Subcutaneous abdominal adipose tissue (tissue), 5 donors: ENCODE data around the gene SP6.

Source experiments
- H3K27ac ChIP-seq: one replicate; pipeline ENCODE4 v1.7.0; 2013; ENCODE audit warnings: low read depth, mild to moderate bottlenecking, inconsistent platforms, low read length, moderate library complexity
- H3K27me3 ChIP-seq, 5 donors: one replicate each; pipeline ENCODE4 v1.7.0; 2013; ENCODE audit warnings: low read length in 5 of 5, inconsistent platforms in 1 of 5; ENCODE audit not compliant: control insufficient read depth in 5 of 5, insufficient read depth in 4 of 5
- H3K36me3 ChIP-seq, 5 donors: one replicate each; pipeline ENCODE4 v1.7.0; 2013; ENCODE audit warnings: low read length in 5 of 5; ENCODE audit not compliant: control insufficient read depth in 5 of 5, insufficient read depth in 5 of 5
- H3K4me1 ChIP-seq, 5 donors: one replicate each; pipeline ENCODE4 v1.7.0; 2013; ENCODE audit warnings: low read length in 5 of 5, mild to moderate bottlenecking in 3 of 5, moderate library complexity in 1 of 5; ENCODE audit not compliant: control insufficient read depth in 5 of 5, insufficient read depth in 5 of 5
- H3K4me3 ChIP-seq, 5 donors: one replicate each; pipeline ENCODE4 v1.7.0; 2013; ENCODE audit warnings: low read length in 5 of 5, low read depth in 1 of 5
- H3K9ac ChIP-seq, 5 donors: one replicate each; pipeline ENCODE4 v1.7.0; 2013; ENCODE audit warnings: low read length in 5 of 5, mild to moderate bottlenecking in 4 of 5, moderate library complexity in 3 of 5
- H3K9me3 ChIP-seq, 5 donors: one replicate each; pipeline ENCODE4 v1.7.0; 2013; ENCODE audit warnings: low read length in 5 of 5; ENCODE audit not compliant: control insufficient read depth in 5 of 5
- donor health status: healthy.
- donor health status: healthy.
- donor health status: healthy.
- donor health status: healthy.
- donor health status: healthy.

Gene SP6

DNA sequence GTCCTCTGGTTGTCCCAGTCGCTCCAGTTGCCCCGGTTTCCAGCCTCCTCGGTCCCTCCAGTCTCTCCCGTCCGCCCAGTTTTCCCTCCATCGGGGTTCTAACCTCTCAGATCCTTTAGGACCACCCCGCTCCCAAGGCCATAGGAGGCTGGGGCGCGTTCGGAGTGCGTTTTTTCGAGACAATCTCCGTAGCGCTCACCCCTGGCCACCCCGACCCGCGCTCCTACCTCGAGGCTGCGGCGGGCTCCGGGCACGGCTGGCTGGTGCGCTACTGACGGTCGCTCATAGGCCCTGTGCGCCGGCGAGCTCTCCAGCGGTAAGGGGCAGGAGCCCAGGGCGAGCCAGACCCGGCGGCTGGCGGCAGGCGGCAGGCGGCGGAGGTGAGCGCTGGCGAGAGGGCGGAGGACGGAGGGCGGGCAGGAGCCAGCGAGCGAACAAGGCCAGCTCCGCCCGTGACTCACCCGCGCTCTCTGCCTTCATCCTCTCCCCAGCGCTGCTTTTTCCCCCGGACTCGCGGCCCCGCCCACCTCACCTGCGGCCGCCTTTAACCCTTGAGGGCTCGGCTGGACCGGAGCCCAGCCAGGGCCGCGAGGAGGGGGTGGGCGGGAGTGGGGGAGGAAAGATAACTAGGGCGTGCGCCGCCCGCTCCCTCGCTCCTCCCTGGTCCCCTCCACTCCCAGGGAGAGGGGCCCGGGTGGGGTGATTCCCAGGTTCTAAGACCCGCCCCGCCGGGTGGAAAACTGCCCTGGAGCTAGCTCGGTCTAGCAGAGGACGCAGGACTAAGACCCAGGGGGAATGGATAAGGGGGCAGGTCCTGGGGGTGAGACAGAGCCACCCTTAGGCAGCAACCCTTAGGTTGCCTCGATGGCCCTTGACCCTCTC, at the start of gene SP6:
Gene SP6 (minus strand): TSS at position 472 of the 882 bp plus-strand sequence. CDS start 2,734 bp downstream, outside the sequence.
- Histone ChIP-seq H3K27ac (no peak within 1 kb of the TSS), H3K9ac (peak within 1 kb of the TSS in 2 of 5 donors; percentile 11 to 53), H3K9me3 (no peaks in the 10 kb centered on the region), H3K36me3 (no peaks in the 10 kb centered on the region), H3K27me3 (peaks cover 52 to 86% (median 78%) of the 10 kb centered on the region in 5 donors), H3K4me1 (peaks cover 0 to 24% (median 19%) of the 10 kb centered on the region in 5 donors), H3K4me3 (peak within 1 kb of the TSS in 3 of 5 donors; percentile 24 to 45 (median 37))

DNA sequence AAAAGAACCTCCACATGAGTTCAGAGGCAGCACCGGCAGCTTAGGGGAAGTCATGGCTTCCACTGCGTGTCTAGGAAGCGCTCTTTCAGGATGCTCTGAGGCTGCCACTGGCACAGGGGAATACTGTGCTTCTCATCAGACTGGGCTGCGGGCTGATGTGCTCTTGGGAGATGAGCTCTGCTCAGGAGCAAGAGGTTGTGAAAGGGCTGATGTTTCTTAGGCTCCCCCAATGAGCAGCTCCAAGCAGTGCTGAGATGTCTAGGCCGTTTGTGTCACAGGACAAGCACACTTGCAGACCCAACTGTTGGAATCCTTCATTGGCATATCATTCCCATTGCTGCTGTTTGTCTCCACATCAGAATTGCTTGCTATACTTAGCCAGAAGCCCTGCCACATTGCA, 48.7 kb upstream of the SP6 start:
- peak overlapping the region; percentile 49 for H3K27ac ChIP-seq
- H3K27me3 ChIP-seq, result no peaks in the 10 kb centered on the region
- H3K4me3 ChIP-seq, result no peak overlapping the region
- H3K9me3 ChIP-seq, result no peaks in the 10 kb centered on the region
- H3K4me1 ChIP-seq, result peaks cover 5 to 56% (median 49%) of the 10 kb centered on the region in 5 donors
- H3K36me3 ChIP-seq, result peaks cover 0 to 5% (median 0%) of the 10 kb centered on the region in 5 donors
- H3K9ac ChIP-seq, result no peak overlapping the region

DNA sequence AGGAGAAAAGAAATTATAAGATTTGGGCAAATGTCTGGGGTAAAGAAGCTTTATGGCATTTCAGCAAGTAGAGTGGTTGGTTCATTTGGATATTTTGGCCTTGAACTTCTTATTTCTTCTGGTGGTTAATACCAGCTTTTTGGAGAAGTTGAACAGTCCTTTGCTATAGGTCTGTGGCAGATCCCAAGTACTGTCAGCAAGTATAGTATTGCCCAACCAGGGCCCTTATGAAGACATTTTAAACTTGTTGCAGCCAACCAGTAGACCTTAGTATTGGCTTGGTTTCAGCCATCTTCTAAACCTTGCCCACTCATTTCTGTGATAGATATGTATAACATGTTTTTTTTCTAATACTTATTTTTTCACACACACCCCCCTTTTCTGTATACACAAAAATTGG, 47.3 kb upstream of the SP6 start:
- no peak overlapping the region for H3K4me3 ChIP-seq
- H3K4me1 ChIP-seq, result peaks cover 5 to 56% (median 47%) of the 10 kb centered on the region in 5 donors
- no peak overlapping the region for H3K27ac ChIP-seq
- peaks cover 0 to 5% (median 0%) of the 10 kb centered on the region in 5 donors for H3K36me3 ChIP-seq
- H3K27me3 ChIP-seq, result no peaks in the 10 kb centered on the region
- no peak overlapping the region for H3K9ac ChIP-seq
- H3K9me3 ChIP-seq, result no peaks in the 10 kb centered on the region

DNA sequence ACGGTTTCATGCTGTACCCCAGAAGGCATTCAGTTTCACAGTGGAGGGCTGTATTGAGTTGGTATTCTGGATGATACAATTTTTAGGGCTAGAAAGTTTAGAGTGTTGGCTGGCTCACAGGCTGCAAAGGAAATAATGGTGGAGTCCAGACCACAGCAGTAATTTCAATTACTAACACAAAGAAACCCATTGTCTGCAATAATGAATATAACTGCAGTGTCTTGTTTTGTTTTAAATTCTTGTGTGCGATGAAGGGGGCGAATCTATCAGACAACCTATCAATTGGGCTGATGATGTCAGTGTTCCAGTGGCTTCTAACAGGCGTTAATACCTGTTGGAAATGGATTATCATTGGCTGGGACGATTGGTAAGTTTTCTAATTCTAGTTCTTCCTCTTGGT, 46.6 kb upstream of the SP6 start:
- Histone ChIP-seq H3K4me3 (peak overlapping the region in 3 of 5 donors; percentile 76 to 94 (median 90)), H3K4me1 (peaks cover 5 to 56% (median 47%) of the 10 kb centered on the region in 5 donors), H3K27ac (peak overlapping the region; percentile 96), H3K9me3 (no peaks in the 10 kb centered on the region), H3K36me3 (peaks cover 0 to 5% (median 0%) of the 10 kb centered on the region in 5 donors), H3K27me3 (no peaks in the 10 kb centered on the region), H3K9ac (peak overlapping the region in 2 of 5 donors; percentile 97 to 99)

DNA sequence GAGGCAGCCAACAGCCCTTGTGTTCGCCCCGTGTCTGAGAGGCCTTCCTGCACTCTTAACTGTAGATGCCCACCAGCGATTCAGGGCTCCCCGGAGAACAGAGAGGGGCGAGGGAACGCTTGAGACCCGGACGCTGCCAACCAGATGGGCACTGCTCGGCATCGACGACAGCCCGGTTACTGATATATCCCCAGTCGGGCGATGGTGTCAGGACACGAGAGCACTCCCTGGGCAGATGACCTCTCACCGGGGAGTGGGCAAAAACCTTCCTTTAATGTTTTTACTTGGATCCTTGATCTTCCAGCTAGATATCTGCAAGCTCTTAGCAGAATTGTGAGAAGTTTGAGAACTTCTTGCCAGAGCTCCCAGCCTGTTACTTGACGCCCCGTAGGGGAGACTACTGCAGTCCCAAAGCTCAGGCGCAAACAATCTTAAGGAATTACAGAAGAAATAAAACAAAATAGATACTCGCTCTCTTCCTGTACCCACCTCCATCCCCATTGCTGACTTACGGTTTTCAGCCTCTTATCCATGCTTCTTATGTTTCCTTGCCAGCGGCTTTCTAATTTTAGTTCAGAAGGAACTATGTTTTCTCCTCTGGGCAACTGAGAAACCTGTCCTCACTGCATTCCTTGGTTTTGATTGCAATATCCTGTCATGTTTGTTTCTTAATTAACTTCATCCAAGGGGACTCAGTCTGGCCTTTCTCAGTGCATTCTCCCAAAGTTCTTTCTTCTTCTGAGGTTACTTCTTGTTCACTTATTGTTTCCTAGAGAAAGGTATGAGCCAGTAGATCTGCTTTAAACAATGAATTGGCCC, 45.9 kb upstream of the SP6 start:
- H3K9me3 ChIP-seq, result no peaks in the 10 kb centered on the region
- H3K4me1 ChIP-seq, result peaks cover 5 to 56% (median 47%) of the 10 kb centered on the region in 5 donors
- H3K4me3 ChIP-seq, result peak overlapping the region; percentile 76 to 95 (median 90)
- H3K9ac ChIP-seq, result peak overlapping the region; percentile 12 to 99 (median 97)
- H3K27me3 ChIP-seq, result no peaks in the 10 kb centered on the region
- H3K36me3 ChIP-seq, result peaks cover 0 to 3% (median 0%) of the 10 kb centered on the region in 5 donors
- H3K27ac ChIP-seq, result peak overlapping the region; percentile 96

DNA sequence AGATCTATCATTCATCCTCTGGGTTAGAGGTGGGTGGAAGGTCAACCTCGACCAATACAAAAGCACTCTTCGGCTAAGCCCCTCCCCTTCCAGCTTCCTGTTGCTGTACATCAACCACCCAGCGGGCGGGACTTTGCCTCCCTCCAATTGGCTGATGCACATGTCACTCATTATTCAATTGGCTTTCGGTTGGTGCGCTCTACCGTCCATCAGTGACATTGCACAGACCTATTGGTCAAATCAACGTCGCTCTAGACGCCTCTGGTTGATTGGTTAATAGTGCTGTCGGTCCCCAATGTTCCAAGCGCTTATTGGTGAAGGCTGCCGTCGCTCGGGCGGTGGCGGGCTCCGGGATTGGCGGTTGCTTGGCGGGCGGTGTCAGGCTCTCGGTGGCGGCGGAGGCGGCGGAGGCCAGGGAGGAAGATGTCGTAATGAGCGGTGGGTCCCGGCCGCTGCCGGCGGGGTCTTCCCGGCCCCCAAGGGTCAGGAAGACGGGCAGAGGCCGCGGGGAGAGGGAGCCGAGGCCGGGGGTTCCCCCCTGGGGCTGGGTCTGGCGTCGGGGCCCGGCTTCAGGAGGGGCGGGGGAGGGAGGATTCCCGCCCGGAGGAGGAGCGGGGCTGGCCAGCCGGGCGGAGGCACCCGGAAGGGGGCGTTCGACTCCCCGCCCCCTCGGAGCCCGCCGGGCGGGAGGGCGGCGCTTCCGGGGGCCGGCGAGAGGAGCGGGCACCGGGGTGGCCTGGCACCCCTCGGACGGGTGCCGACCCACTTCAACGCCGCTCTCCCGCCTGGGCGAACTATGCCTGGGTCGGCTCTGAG, 45.1 kb upstream of the SP6 start, which contains the start of gene SP2:
Gene SP2 (plus strand): TSS at position 381 of the 816 bp plus-strand sequence. CDS start 51 bp downstream, at position 432.
- Histone ChIP-seq H3K4me1 (peaks cover 5 to 52% (median 43%) of the 10 kb centered on the region in 5 donors), H3K4me3 (peak within 1 kb of the TSS; percentile 90 to 99 (median 97)), H3K9me3 (no peaks in the 10 kb centered on the region), H3K27me3 (no peaks in the 10 kb centered on the region), H3K36me3 (peaks cover 0 to 2% (median 0%) of the 10 kb centered on the region in 5 donors), H3K27ac (peak within 1 kb of the TSS; percentile 96), H3K9ac (peak within 1 kb of the TSS; percentile 81 to 100 (median 97))

DNA sequence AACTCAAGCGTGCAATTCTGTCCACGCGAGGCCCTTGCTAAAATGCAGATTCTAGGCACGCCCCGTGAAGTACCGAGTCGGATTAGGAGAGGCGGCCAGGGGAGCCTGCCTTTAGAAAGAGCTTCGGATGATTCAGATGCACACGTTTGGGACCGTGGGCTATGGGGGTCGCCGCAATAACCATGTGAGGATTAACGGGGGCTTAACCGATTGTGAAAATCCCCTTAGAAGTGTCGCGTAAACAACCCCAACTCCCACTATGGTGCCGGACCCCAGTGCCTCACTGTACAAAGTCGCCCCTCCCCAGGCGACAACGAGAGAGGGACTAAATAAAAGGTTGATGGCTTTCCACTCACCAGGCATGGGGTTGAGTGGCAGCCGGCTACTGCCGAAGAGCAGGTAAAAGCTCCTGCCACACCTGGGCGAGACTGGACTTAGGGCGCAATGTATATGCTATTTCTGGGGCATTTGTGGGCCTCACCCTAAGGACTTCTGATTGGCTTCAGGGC, 44.4 kb upstream of the SP6 start:
- peak overlapping the region; percentile 81 to 100 (median 95) for H3K9ac ChIP-seq
- peak overlapping the region; percentile 90 to 99 (median 97) for H3K4me3 ChIP-seq
- H3K27me3 ChIP-seq, result no peaks in the 10 kb centered on the region
- H3K4me1 ChIP-seq, result peaks cover 5 to 47% (median 37%) of the 10 kb centered on the region in 5 donors
- no peaks in the 10 kb centered on the region for H3K9me3 ChIP-seq
- H3K27ac ChIP-seq, result peak overlapping the region; percentile 90
- H3K36me3 ChIP-seq, result peaks cover 0 to 2% (median 0%) of the 10 kb centered on the region in 5 donors

DNA sequence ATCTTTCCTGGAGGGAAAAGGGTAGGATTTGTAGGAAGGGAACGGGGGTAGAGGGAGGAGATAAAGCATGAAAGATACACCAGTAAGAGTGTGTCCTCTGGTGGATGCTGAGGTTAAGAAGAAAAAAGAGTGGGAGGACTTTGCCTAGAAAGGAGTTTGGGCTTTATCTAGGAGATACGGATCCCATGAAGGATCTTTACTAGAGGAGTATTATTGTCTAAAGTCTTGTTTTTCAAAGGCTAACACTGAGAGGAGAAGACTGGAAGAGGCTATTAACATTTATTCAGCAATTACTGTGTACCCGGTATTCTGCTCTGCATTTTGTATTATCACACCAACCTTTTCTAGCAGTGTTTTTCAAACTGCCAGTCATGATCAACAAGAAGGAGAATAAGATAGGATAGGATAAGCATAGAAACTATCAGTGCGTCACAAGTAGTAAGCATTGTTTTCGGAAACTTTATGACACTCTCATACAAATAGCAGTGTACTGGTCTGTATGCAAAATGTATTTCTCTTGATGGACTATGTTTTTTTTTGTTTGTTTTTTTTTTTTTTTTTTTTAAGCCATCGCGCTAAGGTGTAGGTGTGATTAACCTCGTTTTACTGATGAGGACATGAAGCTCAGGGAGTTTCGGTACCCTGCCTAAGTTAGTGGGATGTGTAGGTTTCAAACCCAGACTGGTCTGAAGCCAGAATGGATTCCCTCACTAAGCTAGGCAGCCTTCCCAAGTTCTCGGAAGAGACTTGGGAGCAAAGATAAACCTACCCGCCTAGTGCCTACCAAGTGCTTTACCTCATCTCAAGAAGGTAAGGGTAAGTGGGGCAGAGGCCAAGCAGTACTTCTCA, 43.8 kb upstream of the SP6 start:
- peaks cover 5 to 41% (median 34%) of the 10 kb centered on the region in 5 donors for H3K4me1 ChIP-seq
- H3K27me3 ChIP-seq, result no peaks in the 10 kb centered on the region
- peak overlapping the region; percentile 90 for H3K27ac ChIP-seq
- H3K4me3 ChIP-seq, result peak overlapping the region; percentile 90 to 99 (median 97)
- no peaks in the 10 kb centered on the region for H3K9me3 ChIP-seq
- H3K9ac ChIP-seq, result peak overlapping the region; percentile 81 to 100 (median 95)
- peaks cover 0 to 2% (median 0%) of the 10 kb centered on the region in 5 donors for H3K36me3 ChIP-seq
